ENCODE results near the gene UBLCP1.

UBLCP1 gene

GRCh38 chr5:159316519-159317383 is 53.7 kb downstream of the UBLCP1 start:
- no peak for DNase-seq

- no peak for DNase-seq
These were observed 54.8 kb downstream of the UBLCP1 start for GRCh38 chr5:159317849-159318248.

GRCh38 chr5:159318448-159318847 is 55.4 kb downstream of the UBLCP1 start:
- DNase-seq = no peak

- no peak for DNase-seq
These were observed 56.3 kb downstream of the UBLCP1 start for GRCh38 chr5:159319363-159319762.

GRCh38 chr5:159319832-159320231 is 56.7 kb downstream of the UBLCP1 start:
- no peak for DNase-seq

GRCh38 chr5:159322180-159322579 is 59.1 kb downstream of the UBLCP1 start:
- DNase-seq = no peak

GRCh38 chr5:159324102-159324755 is 61.1 kb downstream of the UBLCP1 start:
- DNase-seq = no peak

- no peak for DNase-seq
These were observed 61.9 kb downstream of the UBLCP1 start for GRCh38 chr5:159324986-159325385.

GRCh38 chr5:159330131-159330800 is 67.2 kb downstream of the UBLCP1 start, which contains the start of gene IL12B:
IL12B (minus strand) TSS chr5:159330487; CDS start chr5:159326782, 3,705 bp downstream.
- DNase-seq = no peak

GRCh38 chr5:159331093-159331973 is 68.2 kb downstream of the UBLCP1 start:
- DNase-seq = peak; percentile 68

- no peak for DNase-seq
These were observed 69.9 kb downstream of the UBLCP1 start for GRCh38 chr5:159332800-159333544.

- DNase-seq = no peak
These were observed 70.4 kb downstream of the UBLCP1 start for GRCh38 chr5:159333545-159333925.
